Measurements from ENCODE around the gene VPS26C. TPM values are rescaled to one million over a fixed set of nuclear protein-coding genes. Genes with fewer than 3 reads are reported as not detected.

The VPS26C gene
- total RNA-seq, 2 experiments from 2014 or later, result 31.8 to 36.0 TPM

GRCh38 chr21:37270576-37271365, 3.6 kb upstream of the VPS26C start:
- DNase-seq, result no peak
- Mint-ChIP-seq H3K9me3 (no peaks in the 10 kb centered on the region), H3K27me3 (no peaks in the 10 kb centered on the region), H3K4me1 (ENCODE audit: low read depth) (peaks cover 32% of the 10 kb centered on the region), H3K36me3 (ENCODE audit: low read depth) (peaks cover 6% of the 10 kb centered on the region), H3K27ac (peak overlapping the region; percentile 45), H3K4me3 (peak overlapping the region; percentile 64)
- Histone ChIP-seq H3K36me3 (ENCODE audit: insufficient read depth, low read length) (no peaks in the 10 kb centered on the region), H3K27me3 (ENCODE audit: control insufficient read depth in 1 of 2, insufficient read depth in 2 of 2, low read length in 2 of 2) (no peaks in the 10 kb centered on the region), H3K4me1 (ENCODE audit: insufficient read depth, low read length) (peaks cover 12% of the 10 kb centered on the region), H3K9me3 (ENCODE audit: control insufficient read depth in 1 of 2, insufficient read depth in 1 of 2, low read length in 2 of 2) (no peaks in the 10 kb centered on the region), H3K4me3 (ENCODE audit: low read length) (no peak overlapping the region), H3K27ac (ENCODE audit: low read depth in 1 of 2, low read length in 2 of 2) (no peak overlapping the region)
- intact Hi-C loops (cut with DNase I, micrococcal nuclease), result no loop called here
- no peak for ATAC-seq (ENCODE audit: poor library complexity)
- TF ChIP-seq, protein P1, sequence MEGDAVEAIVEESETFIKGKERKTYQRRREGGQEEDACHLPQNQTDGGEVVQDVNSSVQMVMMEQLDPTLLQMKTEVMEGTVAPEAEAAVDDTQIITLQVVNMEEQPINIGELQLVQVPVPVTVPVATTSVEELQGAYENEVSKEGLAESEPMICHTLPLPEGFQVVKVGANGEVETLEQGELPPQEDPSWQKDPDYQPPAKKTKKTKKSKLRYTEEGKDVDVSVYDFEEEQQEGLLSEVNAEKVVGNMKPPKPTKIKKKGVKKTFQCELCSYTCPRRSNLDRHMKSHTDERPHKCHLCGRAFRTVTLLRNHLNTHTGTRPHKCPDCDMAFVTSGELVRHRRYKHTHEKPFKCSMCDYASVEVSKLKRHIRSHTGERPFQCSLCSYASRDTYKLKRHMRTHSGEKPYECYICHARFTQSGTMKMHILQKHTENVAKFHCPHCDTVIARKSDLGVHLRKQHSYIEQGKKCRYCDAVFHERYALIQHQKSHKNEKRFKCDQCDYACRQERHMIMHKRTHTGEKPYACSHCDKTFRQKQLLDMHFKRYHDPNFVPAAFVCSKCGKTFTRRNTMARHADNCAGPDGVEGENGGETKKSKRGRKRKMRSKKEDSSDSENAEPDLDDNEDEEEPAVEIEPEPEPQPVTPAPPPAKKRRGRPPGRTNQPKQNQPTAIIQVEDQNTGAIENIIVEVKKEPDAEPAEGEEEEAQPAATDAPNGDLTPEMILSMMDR (IDR thresholded peaks at IDR 0.05), result no peak
- CTCF ChIA-PET, result no interaction called here
- POLR2A ChIA-PET, result interaction anchor here (1.1 kb wide), 1 partner anchor 95 kb away, joined by 4 read pairs; no protein-coding TSS in a partner anchor

DNA sequence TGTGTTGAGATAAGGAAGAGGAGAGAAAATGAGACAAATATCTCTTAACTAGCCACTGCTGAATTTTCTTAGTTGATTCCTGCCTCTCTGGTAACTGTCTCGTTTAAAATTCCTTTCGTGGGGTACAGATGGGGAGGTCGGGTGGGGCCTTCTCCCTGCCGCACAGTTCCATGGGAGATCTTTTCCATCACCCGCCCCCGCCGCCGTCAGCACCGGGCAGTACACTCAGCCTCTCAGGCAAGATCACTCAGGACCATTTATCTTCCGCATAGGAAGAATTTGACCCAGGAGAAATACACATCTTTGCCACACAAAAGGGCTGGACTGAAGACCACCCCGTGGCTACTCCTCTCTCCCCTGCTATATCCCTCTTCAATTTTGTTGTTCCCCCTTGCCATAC, 2.3 kb upstream of the VPS26C start:
- Histone ChIP-seq H3K27ac (ENCODE audit: low read depth in 1 of 2, low read length in 2 of 2) (no peak overlapping the region), H3K4me3 (ENCODE audit: low read length) (no peak overlapping the region), H3K36me3 (ENCODE audit: insufficient read depth, low read length) (no peaks in the 10 kb centered on the region), H3K9me3 (ENCODE audit: control insufficient read depth in 1 of 2, insufficient read depth in 1 of 2, low read length in 2 of 2) (no peaks in the 10 kb centered on the region), H3K27me3 (ENCODE audit: control insufficient read depth in 1 of 2, insufficient read depth in 2 of 2, low read length in 2 of 2) (no peaks in the 10 kb centered on the region), H3K4me1 (ENCODE audit: insufficient read depth, low read length) (peaks cover 15% of the 10 kb centered on the region)
- H3K36me3 Mint-ChIP-seq (ENCODE audit: low read depth), result peaks cover 6% of the 10 kb centered on the region
- no peaks in the 10 kb centered on the region for H3K9me3 Mint-ChIP-seq
- ATAC-seq (ENCODE audit: poor library complexity) (no peak), DNase-seq (no peak)
- ChIA-PET CTCF (no interaction called here), POLR2A (no interaction called here)
- H3K27me3 Mint-ChIP-seq, result no peaks in the 10 kb centered on the region
- peak overlapping the region; percentile 93 for H3K4me3 Mint-ChIP-seq
- peak overlapping the region; percentile 97 for H3K27ac Mint-ChIP-seq
- TF ChIP-seq, protein P1 (IDR thresholded peaks at IDR 0.05), result no peak
- intact Hi-C loops (cut with DNase I, micrococcal nuclease), result loop anchor here in 1 of 2 experiments (5.0 to 10.0 kb wide), 2 partner anchors 298 to 305 kb away; partner anchors contain the start of gene HLCS
- H3K4me1 Mint-ChIP-seq (ENCODE audit: low read depth), result peaks cover 45% of the 10 kb centered on the region

- Mint-ChIP-seq H3K4me1 (ENCODE audit: low read depth) (peaks cover 56% of the 10 kb centered on the region), H3K27ac (peak overlapping the region; percentile 97), H3K9me3 (no peaks in the 10 kb centered on the region), H3K4me3 (peak overlapping the region; percentile 93), H3K36me3 (ENCODE audit: low read depth) (peaks cover 6% of the 10 kb centered on the region), H3K27me3 (no peaks in the 10 kb centered on the region)
- CTCF ChIA-PET, result interaction anchor here (1.2 to 1.5 kb wide), 2 partner anchors 9 to 296 kb away, joined by 4 to 7 read pairs; no protein-coding TSS in a partner anchor
- POLR2A ChIA-PET, result interaction anchor here (1.1 to 3.8 kb wide), 9 partner anchors 12 to 1915 kb away, joined by 3 to 82 read pairs (median 23); partner anchors contain the start of genes DYRK1A and PSMG1
- no peaks in the 10 kb centered on the region for H3K9me3 ChIP-seq (ENCODE audit: control insufficient read depth in 1 of 2, insufficient read depth in 1 of 2, low read length in 2 of 2)
- H3K4me1 ChIP-seq (ENCODE audit: insufficient read depth, low read length), result peaks cover 19% of the 10 kb centered on the region
- no peak for ATAC-seq (ENCODE audit: poor library complexity)
- no peak for DNase-seq
- H3K4me3 ChIP-seq (ENCODE audit: low read length), result peak overlapping the region; percentile 90
- TF ChIP-seq, protein P1 (IDR thresholded peaks at IDR 0.05), result no peak
- H3K27me3 ChIP-seq (ENCODE audit: control insufficient read depth in 1 of 2, insufficient read depth in 2 of 2, low read length in 2 of 2), result no peaks in the 10 kb centered on the region
- peaks cover 4% of the 10 kb centered on the region for H3K36me3 ChIP-seq (ENCODE audit: insufficient read depth, low read length)
- H3K27ac ChIP-seq (ENCODE audit: low read depth in 1 of 2, low read length in 2 of 2), result peak overlapping the region; percentile 96 to 98
- intact Hi-C loops (cut with DNase I, micrococcal nuclease), result loop anchor here in 1 of 2 experiments (5.0 to 10.0 kb wide), 2 partner anchors 299 to 303 kb away; partner anchors contain the start of gene HLCS
Observed at GRCh38 chr21:37268186-37268503, 1.0 kb upstream of the VPS26C start.

Measured in CD4-positive, alpha-beta T cell (primary cell).